Liver (tissue), 3 donors: ENCODE results near the gene NUBPL.

Experiments
- EGR1 ChIP-seq, 2 donors: IDR thresholded peaks; 2 replicates each; pipeline ENCODE4 v1.6.1; 2016 to 2018; ENCODE audit warnings: antibody characterized with exemption in 2 of 2, low read depth in 2 of 2
- FOXA1 ChIP-seq: IDR thresholded peaks from 2 replicates; pipeline ENCODE4 v1.6.1; 2016; ENCODE audit warnings: antibody characterized with exemption
- JUND ChIP-seq, 2 donors: IDR thresholded peaks; 2 replicates each; pipeline ENCODE4 v1.6.1; 2016; ENCODE audit warnings: antibody characterized with exemption in 2 of 2
- RAD21 ChIP-seq, 2 donors: IDR thresholded peaks; 2 replicates each; pipeline ENCODE4 v1.6.1; 2016; ENCODE audit warnings: antibody characterized with exemption in 2 of 2, mild to moderate bottlenecking in 2 of 2
- SP1 ChIP-seq: IDR thresholded peaks from 2 replicates; pipeline ENCODE4 v1.6.1; 2018; ENCODE audit warnings: antibody characterized with exemption, mild to moderate bottlenecking
- TAF1 ChIP-seq: conservative IDR thresholded peaks from 2 replicates; pipeline ENCODE4 v1.6.1; 2016; ENCODE audit warnings: antibody characterized with exemption, mild to moderate bottlenecking
- YY1 ChIP-seq: IDR thresholded peaks from 2 replicates; pipeline ENCODE4 v1.6.1; 2016; ENCODE audit warnings: antibody characterized with exemption, mild to moderate bottlenecking
- TF ChIP-seq, protein P1 (sequence below): fragments of 150-350 bp; IDR thresholded peaks from 2 replicates; pipeline ENCODE4 v1.5.1; 2017; ENCODE audit warnings: improper control_type of control experiment, low read depth, low read length; ENCODE audit not compliant: missing input control
- TF ChIP-seq, protein P2 (sequence below): IDR thresholded peaks from 2 replicates; pipeline ENCODE4 v1.6.1; 2016; ENCODE audit warnings: antibody characterized with exemption
- TF ChIP-seq, protein P3 (sequence below): IDR thresholded peaks from 2 replicates; pipeline ENCODE4 v1.6.1; 2016; ENCODE audit warnings: antibody characterized with exemption, mild to moderate bottlenecking
- TF ChIP-seq, protein P4 (sequence below): IDR thresholded peaks from 2 replicates; pipeline ENCODE4 v1.6.1; 2016; ENCODE audit warnings: antibody characterized with exemption
- TF ChIP-seq, protein P5 (sequence below): IDR thresholded peaks from 2 replicates; pipeline ENCODE4 v1.6.1; 2016; ENCODE audit warnings: antibody characterized with exemption
- donor health status: healthy.
- donor health status: healthy.

DNA sequence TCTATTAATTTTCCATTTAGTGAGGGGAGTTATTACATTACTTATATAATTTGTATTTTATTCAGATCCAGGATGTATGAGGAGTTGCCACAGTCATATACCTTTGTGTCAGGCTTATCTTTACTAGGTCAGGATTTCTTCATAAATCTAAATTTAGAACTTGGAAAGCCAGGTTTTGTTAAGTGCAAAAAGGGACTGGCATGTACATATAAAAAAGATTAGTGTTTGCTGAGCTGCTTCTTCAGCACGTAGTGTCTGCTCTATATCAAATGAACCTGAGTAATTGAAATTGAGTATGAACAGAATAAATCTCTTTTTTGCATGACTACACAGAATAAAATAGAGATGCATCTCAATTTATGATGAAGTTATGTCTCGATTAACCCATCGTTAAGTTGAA lies 157.4 kb downstream of the NUBPL start:
- TF ChIP-seq, protein P1, sequence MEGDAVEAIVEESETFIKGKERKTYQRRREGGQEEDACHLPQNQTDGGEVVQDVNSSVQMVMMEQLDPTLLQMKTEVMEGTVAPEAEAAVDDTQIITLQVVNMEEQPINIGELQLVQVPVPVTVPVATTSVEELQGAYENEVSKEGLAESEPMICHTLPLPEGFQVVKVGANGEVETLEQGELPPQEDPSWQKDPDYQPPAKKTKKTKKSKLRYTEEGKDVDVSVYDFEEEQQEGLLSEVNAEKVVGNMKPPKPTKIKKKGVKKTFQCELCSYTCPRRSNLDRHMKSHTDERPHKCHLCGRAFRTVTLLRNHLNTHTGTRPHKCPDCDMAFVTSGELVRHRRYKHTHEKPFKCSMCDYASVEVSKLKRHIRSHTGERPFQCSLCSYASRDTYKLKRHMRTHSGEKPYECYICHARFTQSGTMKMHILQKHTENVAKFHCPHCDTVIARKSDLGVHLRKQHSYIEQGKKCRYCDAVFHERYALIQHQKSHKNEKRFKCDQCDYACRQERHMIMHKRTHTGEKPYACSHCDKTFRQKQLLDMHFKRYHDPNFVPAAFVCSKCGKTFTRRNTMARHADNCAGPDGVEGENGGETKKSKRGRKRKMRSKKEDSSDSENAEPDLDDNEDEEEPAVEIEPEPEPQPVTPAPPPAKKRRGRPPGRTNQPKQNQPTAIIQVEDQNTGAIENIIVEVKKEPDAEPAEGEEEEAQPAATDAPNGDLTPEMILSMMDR: no peak
- no peak for TF ChIP-seq TAF1
- no peak for TF ChIP-seq RAD21 (IDR thresholded peaks at IDR 0.05)
- TF ChIP-seq FOXA1: no peak
- no peak for TF ChIP-seq JUND (IDR thresholded peaks at IDR 0.05)
- TF ChIP-seq, protein P2, sequence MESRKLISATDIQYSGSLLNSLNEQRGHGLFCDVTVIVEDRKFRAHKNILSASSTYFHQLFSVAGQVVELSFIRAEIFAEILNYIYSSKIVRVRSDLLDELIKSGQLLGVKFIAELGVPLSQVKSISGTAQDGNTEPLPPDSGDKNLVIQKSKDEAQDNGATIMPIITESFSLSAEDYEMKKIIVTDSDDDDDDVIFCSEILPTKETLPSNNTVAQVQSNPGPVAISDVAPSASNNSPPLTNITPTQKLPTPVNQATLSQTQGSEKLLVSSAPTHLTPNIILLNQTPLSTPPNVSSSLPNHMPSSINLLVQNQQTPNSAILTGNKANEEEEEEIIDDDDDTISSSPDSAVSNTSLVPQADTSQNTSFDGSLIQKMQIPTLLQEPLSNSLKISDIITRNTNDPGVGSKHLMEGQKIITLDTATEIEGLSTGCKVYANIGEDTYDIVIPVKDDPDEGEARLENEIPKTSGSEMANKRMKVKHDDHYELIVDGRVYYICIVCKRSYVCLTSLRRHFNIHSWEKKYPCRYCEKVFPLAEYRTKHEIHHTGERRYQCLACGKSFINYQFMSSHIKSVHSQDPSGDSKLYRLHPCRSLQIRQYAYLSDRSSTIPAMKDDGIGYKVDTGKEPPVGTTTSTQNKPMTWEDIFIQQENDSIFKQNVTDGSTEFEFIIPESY: no peak
- TF ChIP-seq YY1: no peak
- TF ChIP-seq SP1: no peak
- TF ChIP-seq, protein P3, sequence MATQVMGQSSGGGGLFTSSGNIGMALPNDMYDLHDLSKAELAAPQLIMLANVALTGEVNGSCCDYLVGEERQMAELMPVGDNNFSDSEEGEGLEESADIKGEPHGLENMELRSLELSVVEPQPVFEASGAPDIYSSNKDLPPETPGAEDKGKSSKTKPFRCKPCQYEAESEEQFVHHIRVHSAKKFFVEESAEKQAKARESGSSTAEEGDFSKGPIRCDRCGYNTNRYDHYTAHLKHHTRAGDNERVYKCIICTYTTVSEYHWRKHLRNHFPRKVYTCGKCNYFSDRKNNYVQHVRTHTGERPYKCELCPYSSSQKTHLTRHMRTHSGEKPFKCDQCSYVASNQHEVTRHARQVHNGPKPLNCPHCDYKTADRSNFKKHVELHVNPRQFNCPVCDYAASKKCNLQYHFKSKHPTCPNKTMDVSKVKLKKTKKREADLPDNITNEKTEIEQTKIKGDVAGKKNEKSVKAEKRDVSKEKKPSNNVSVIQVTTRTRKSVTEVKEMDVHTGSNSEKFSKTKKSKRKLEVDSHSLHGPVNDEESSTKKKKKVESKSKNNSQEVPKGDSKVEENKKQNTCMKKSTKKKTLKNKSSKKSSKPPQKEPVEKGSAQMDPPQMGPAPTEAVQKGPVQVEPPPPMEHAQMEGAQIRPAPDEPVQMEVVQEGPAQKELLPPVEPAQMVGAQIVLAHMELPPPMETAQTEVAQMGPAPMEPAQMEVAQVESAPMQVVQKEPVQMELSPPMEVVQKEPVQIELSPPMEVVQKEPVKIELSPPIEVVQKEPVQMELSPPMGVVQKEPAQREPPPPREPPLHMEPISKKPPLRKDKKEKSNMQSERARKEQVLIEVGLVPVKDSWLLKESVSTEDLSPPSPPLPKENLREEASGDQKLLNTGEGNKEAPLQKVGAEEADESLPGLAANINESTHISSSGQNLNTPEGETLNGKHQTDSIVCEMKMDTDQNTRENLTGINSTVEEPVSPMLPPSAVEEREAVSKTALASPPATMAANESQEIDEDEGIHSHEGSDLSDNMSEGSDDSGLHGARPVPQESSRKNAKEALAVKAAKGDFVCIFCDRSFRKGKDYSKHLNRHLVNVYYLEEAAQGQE: no peak
- TF ChIP-seq, protein P4, sequence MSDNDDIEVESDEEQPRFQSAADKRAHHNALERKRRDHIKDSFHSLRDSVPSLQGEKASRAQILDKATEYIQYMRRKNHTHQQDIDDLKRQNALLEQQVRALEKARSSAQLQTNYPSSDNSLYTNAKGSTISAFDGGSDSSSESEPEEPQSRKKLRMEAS: no peak
- no peak for TF ChIP-seq EGR1 (IDR thresholded peaks at IDR 0.05; ENCODE audit: low read depth in 2 of 2)
- TF ChIP-seq, protein P5, sequence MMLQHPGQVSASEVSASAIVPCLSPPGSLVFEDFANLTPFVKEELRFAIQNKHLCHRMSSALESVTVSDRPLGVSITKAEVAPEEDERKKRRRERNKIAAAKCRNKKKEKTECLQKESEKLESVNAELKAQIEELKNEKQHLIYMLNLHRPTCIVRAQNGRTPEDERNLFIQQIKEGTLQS: no peak
